Measurements from ENCODE around the gene CIAO2A.

DNA sequence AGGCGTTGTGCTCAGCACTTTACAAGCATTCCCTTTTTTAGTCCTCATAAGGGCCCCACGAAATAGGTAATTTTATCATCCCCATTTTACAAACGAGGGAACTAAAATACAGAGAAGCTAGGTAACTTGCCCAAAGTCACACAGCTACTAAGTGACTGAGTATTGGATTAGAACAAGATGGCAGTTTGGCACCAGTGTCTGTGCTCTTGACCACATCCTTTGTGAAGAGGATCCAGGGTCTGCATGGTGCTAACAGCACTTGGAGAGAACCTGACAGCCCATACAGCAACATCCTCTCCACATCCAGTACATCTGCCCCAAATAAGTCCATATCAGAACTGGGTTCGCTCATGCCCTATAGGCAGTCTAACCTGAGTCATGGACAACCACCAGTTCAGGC lies 25.5 kb downstream of the CIAO2A start:
- no peak for TF ChIP-seq POLR2A (IDR thresholded peaks at IDR 0.05)
- TF ChIP-seq, protein P1, sequence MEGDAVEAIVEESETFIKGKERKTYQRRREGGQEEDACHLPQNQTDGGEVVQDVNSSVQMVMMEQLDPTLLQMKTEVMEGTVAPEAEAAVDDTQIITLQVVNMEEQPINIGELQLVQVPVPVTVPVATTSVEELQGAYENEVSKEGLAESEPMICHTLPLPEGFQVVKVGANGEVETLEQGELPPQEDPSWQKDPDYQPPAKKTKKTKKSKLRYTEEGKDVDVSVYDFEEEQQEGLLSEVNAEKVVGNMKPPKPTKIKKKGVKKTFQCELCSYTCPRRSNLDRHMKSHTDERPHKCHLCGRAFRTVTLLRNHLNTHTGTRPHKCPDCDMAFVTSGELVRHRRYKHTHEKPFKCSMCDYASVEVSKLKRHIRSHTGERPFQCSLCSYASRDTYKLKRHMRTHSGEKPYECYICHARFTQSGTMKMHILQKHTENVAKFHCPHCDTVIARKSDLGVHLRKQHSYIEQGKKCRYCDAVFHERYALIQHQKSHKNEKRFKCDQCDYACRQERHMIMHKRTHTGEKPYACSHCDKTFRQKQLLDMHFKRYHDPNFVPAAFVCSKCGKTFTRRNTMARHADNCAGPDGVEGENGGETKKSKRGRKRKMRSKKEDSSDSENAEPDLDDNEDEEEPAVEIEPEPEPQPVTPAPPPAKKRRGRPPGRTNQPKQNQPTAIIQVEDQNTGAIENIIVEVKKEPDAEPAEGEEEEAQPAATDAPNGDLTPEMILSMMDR (IDR thresholded peaks at IDR 0.05) = no peak
- no peak for TF ChIP-seq POLR2AphosphoS5 (IDR thresholded peaks at IDR 0.05)
